Esophagus squamous epithelium (tissue), 5 donors: ENCODE measurements around the gene MVK. TPM values are rescaled to one million over a fixed set of nuclear protein-coding genes. Genes with fewer than 3 reads are reported as not detected.

Source experiments
- DNase-seq: peaks from one replicate; lab custom pipeline; 2025; lab: John Stamatoyannopoulos, UW
- H3K27ac ChIP-seq, 4 donors: fragments of 200-600 bp; sonication (generic); one replicate each; pipeline ENCODE4 v1.5.1; 2016 to 2019; ENCODE audit warnings: mild to moderate bottlenecking in 1 of 4
- H3K27me3 ChIP-seq, 4 donors: fragments of 200-600 bp; sonication (generic); 1 replicate in 3 of 4; 2 replicates in 1 of 4; pipeline versions ENCODE4 v1.5.1 to v1.6.0; 2017 to 2021; ENCODE audit warnings: antibody characterized with exemption in 1 of 4
- H3K36me3 ChIP-seq, 3 donors: fragments of 200-600 bp; sonication (generic); one replicate each; pipeline ENCODE4 v1.5.1; 2016 to 2019
- H3K4me1 ChIP-seq, 3 donors: fragments of 200-600 bp; sonication (generic); one replicate each; pipeline ENCODE4 v1.5.1; 2017 to 2019
- H3K4me3 ChIP-seq, 4 donors: fragments of 200-600 bp; sonication (generic); 1 replicate in 3 of 4; 2 replicates in 1 of 4; pipeline ENCODE4 v1.5.1; 2016 to 2019; ENCODE audit warnings: mild to moderate bottlenecking in 2 of 4, moderate library complexity in 1 of 4
- H3K9me3 ChIP-seq, 3 donors: fragments of 200-600 bp; sonication (generic); one replicate each; pipeline ENCODE4 v1.5.1; 2016 to 2019
- POLR2A ChIP-seq, 4 donors: fragments of 450-650 bp; IDR thresholded peaks; one replicate each; pipeline ENCODE4 v1.6.1; 2017; ENCODE audit warnings: antibody characterized with exemption in 4 of 4, mild to moderate bottlenecking in 4 of 4, moderate library complexity in 3 of 4
- WGBS, 2 donors: methylation state at CpG; one replicate each; pipeline ENCODE4 v1.1.5; 2018; 5-methylcytosine and 5-hydroxymethylcytosine counted together
- intact Hi-C: fragments of 100-400 bp; cut with DNase I; formaldehyde crosslinking; loops from one replicate; pipeline ENCODE4 v1.15.0; 2022
- total RNA-seq, 4 donors: library from RNA; depleted of rRNA; stranded (reverse); fragments of >200 nt; gene quantifications; one replicate each; pipeline ENCODE4 v1.1.0, GENCODE V29; 2016
- TF ChIP-seq, protein P1 (sequence below), 6 experiments: fragments of 450-650 bp in 4 of 6; fragments of 200-600 bp in 2 of 6; sonication (generic) in 2 of 6; IDR thresholded peaks; one replicate each; pipeline ENCODE4 v1.5.1; 2016 to 2019; ENCODE audit warnings: antibody characterized with exemption in 6 of 6, mild to moderate bottlenecking in 4 of 6, moderate library complexity in 4 of 6
- donor health status: DM: yes; HTN: yes; CAD: no.

The MVK gene
- total RNA-seq, 4 donors from 2014 or later = 38.9 to 62.6 (median 46.4) TPM

GRCh38 chr12:109571773-109572505, 1.7 kb upstream of the MVK start:
- Histone ChIP-seq H3K9me3 (no peaks in the 10 kb centered on the region), H3K4me3 (peak overlapping the region in 1 of 4 donors; percentile 91), H3K27me3 (no peaks in the 10 kb centered on the region), H3K27ac (no peak overlapping the region), H3K4me1 (peaks cover 5 to 40% (median 6%) of the 10 kb centered on the region in 3 donors), H3K36me3 (peaks cover 0 to 71% (median 0%) of the 10 kb centered on the region in 3 donors)
- WGBS, 2 donors = 73 to 82% methylated on average over 4 to 5 of the region's 5 CpGs
- TF ChIP-seq, protein P1, sequence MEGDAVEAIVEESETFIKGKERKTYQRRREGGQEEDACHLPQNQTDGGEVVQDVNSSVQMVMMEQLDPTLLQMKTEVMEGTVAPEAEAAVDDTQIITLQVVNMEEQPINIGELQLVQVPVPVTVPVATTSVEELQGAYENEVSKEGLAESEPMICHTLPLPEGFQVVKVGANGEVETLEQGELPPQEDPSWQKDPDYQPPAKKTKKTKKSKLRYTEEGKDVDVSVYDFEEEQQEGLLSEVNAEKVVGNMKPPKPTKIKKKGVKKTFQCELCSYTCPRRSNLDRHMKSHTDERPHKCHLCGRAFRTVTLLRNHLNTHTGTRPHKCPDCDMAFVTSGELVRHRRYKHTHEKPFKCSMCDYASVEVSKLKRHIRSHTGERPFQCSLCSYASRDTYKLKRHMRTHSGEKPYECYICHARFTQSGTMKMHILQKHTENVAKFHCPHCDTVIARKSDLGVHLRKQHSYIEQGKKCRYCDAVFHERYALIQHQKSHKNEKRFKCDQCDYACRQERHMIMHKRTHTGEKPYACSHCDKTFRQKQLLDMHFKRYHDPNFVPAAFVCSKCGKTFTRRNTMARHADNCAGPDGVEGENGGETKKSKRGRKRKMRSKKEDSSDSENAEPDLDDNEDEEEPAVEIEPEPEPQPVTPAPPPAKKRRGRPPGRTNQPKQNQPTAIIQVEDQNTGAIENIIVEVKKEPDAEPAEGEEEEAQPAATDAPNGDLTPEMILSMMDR (IDR thresholded peaks at IDR 0.05) = no peak
- TF ChIP-seq POLR2A (IDR thresholded peaks at IDR 0.05) = no peak
- intact Hi-C loops = no loop called here
- DNase-seq = no peak

- intact Hi-C loops = no loop called here
- peaks cover 0 to 71% (median 4%) of the 10 kb centered on the region in 3 donors for H3K36me3 ChIP-seq
- no peak for TF ChIP-seq POLR2A (IDR thresholded peaks at IDR 0.05)
- TF ChIP-seq, protein P1 (IDR thresholded peaks at IDR 0.05) = no peak
- H3K27me3 ChIP-seq = no peaks in the 10 kb centered on the region
- H3K27ac ChIP-seq = peak overlapping the region in 3 of 4 donors; percentile 86 to 96 (median 88)
- H3K4me1 ChIP-seq = peaks cover 5 to 40% (median 6%) of the 10 kb centered on the region in 3 donors
- WGBS, 2 donors = 42 to 81% methylated on average over 1 to 3 of the region's 3 CpGs
- DNase-seq = no peak
- peak overlapping the region; percentile 74 to 91 (median 82) for H3K4me3 ChIP-seq
- H3K9me3 ChIP-seq = no peaks in the 10 kb centered on the region
These were observed 1.1 kb upstream of the MVK start for GRCh38 chr12:109572506-109572845.

DNA sequence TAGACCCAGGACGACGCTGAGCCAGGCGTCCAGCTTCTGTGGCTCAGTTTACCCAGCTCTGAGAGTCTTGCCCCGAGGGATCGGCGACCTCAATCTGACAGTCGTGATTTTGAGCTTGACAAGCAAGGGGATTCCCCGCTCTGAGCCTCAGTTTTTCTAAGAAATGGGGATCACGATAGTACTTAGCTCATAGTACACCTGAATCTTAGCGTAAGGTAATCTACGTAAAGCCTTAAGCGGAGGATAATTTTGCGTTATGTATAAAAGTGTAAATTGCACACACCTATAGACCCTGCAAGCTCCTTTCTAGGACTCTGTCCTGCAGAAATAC, 285 bp downstream of the MVK start:
- H3K9me3 ChIP-seq = no peaks in the 10 kb centered on the region
- DNase-seq = no peak
- H3K27ac ChIP-seq = peak overlapping the region; percentile 86 to 96 (median 90)
- intact Hi-C loops = no loop called here
- peaks cover 5 to 40% (median 6%) of the 10 kb centered on the region in 3 donors for H3K4me1 ChIP-seq
- no peaks in the 10 kb centered on the region for H3K27me3 ChIP-seq
- peak overlapping the region; percentile 74 to 91 (median 82) for H3K4me3 ChIP-seq
- 0% methylated on average over 5 to 11 of the region's 13 CpGs for WGBS, 2 donors
- H3K36me3 ChIP-seq = peaks cover 4 to 71% (median 6%) of the 10 kb centered on the region in 3 donors
- TF ChIP-seq, protein P1 (IDR thresholded peaks at IDR 0.05) = no peak
- no peak for TF ChIP-seq POLR2A (IDR thresholded peaks at IDR 0.05)

DNA sequence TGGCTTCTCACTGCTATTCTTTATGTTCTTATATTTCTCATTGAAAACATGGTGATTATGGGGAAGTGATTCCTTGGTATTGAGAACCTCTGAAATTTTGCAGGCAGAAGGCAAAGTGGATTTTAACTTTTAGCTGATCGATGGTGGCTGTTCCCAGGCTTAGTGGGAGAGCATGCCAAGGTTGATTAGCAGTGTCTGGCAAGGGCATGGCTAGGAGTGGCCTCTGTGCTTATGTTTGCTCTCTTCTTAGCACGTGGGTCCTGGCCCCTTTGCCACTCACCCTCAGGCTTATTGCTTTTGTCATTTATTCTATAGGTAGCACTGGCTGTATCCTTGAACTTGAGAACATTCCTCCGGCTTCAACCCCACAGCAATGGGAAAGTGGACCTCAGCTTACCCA, 2.1 kb downstream of the MVK start:
- no peak for DNase-seq
- no peak overlapping the region for H3K27ac ChIP-seq
- H3K4me3 ChIP-seq = no peak overlapping the region
- no peaks in the 10 kb centered on the region for H3K27me3 ChIP-seq
- no peaks in the 10 kb centered on the region for H3K9me3 ChIP-seq
- peaks cover 5 to 40% (median 6%) of the 10 kb centered on the region in 3 donors for H3K4me1 ChIP-seq
- WGBS, 2 donors = 79 to 93% methylated on average over 2 to 3 of the region's 3 CpGs
- peaks cover 7 to 71% (median 18%) of the 10 kb centered on the region in 3 donors for H3K36me3 ChIP-seq
- intact Hi-C loops = no loop called here
- TF ChIP-seq, protein P1 (IDR thresholded peaks at IDR 0.05) = no peak
- no peak for TF ChIP-seq POLR2A (IDR thresholded peaks at IDR 0.05)

GRCh38 chr12:109577311-109577710, 3.7 kb downstream of the MVK start:
- DNase-seq = no peak
- 88 to 100% methylated on average over 1 of the region's 1 CpG for WGBS, 2 donors

More at GRCh38 chr12:109577311-109577710, 3.7 kb downstream of the MVK start:
- no peak for TF ChIP-seq POLR2A (IDR thresholded peaks at IDR 0.05)
- TF ChIP-seq, protein P1 (IDR thresholded peaks at IDR 0.05) = no peak
- Histone ChIP-seq H3K4me1 (peaks cover 5 to 49% (median 5%) of the 10 kb centered on the region in 3 donors), H3K9me3 (no peaks in the 10 kb centered on the region), H3K4me3 (no peak overlapping the region), H3K27ac (no peak overlapping the region), H3K27me3 (no peaks in the 10 kb centered on the region), H3K36me3 (peaks cover 7 to 76% (median 21%) of the 10 kb centered on the region in 3 donors)
- intact Hi-C loops = no loop called here
